ENCODE measurements around the gene TESK1. TPM values are rescaled to one million over a fixed set of nuclear protein-coding genes. Genes with fewer than 3 reads are reported as not detected.
A peak's percentile ranks its signal among the peaks of the same experiment; 100 is the strongest.

The TESK1 gene, protein sequence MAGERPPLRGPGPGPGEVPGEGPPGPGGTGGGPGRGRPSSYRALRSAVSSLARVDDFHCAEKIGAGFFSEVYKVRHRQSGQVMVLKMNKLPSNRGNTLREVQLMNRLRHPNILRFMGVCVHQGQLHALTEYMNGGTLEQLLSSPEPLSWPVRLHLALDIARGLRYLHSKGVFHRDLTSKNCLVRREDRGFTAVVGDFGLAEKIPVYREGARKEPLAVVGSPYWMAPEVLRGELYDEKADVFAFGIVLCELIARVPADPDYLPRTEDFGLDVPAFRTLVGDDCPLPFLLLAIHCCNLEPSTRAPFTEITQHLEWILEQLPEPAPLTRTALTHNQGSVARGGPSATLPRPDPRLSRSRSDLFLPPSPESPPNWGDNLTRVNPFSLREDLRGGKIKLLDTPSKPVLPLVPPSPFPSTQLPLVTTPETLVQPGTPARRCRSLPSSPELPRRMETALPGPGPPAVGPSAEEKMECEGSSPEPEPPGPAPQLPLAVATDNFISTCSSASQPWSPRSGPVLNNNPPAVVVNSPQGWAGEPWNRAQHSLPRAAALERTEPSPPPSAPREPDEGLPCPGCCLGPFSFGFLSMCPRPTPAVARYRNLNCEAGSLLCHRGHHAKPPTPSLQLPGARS
- total RNA-seq (6.8 TPM), polyA plus RNA-seq (52.9 TPM)

GRCh38 chr9:35604578-35605350, at the start of gene TESK1:
TSS of gene TESK1 (plus strand) at chr9:35605262. CDS start at chr9:35605620, 358 bp downstream.
- DNase-seq (ENCODE audit: extremely low spot score) = peak; percentile 32
- peak within 1 kb of the TSS; percentile 83 for H3K27ac ChIP-seq (ENCODE audit: low read depth)
- H3K4me3 ChIP-seq (ENCODE audit: low read depth, low read length) = peak within 1 kb of the TSS; percentile 96
- H3K4me1 ChIP-seq (ENCODE audit: insufficient read depth) = no peaks in the 10 kb centered on the region
- under 1% methylated on average over 55 of the region's 55 CpGs for WGBS
- H3K36me3 ChIP-seq (ENCODE audit: insufficient read depth) = peaks cover 6% of the 10 kb centered on the region

DNA sequence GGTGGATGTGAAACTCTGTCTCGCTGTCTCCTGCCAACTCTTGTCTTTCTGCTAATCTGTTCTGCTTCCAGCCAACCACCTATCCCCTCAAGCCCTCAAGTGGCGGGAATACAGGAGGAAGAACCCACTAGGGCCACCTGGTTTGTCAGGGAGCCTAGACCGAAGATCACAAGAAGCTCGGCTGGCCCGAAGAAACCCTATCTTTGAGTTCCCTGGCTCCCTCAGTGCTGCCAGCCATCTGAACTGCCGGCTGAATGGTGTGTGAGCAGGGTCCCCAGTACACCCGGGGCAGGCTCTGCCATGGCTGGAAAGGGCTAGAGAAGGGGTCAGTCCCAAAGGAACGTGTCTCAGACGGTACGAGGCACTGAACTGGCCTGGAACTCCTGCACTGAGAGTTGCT, 49.2 kb upstream of the TESK1 start:
- no peak for DNase-seq (ENCODE audit: extremely low spot score)
- no peak overlapping the region for H3K27ac ChIP-seq (ENCODE audit: low read depth)
- 90% methylated on average over 10 of the region's 10 CpGs for WGBS
- no peaks in the 10 kb centered on the region for H3K4me1 ChIP-seq (ENCODE audit: insufficient read depth)
- no peaks in the 10 kb centered on the region for H3K36me3 ChIP-seq (ENCODE audit: insufficient read depth)
- H3K4me3 ChIP-seq (ENCODE audit: low read depth, low read length) = no peak overlapping the region

DNA sequence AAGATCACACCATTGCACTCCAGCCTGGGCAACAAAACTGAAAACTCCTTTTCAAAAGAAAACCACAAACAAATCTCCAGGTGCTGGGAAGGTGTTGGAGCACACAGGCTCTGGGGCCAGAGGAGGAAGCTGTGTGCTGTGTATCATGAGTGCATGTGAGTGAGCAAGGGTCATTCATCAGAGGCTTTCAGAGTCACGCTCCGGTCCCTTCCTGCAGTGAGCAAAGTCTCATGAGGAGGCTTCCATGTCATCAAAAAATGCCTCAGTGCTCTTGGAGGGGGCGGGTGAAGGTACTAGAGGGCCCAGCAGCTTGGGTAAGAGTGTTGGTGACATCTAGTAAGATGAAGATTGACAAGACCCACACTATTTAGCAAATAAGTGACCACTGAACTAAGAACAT, 48.3 kb upstream of the TESK1 start:
- Histone ChIP-seq H3K36me3 (ENCODE audit: insufficient read depth) (no peaks in the 10 kb centered on the region), H3K4me3 (ENCODE audit: low read depth, low read length) (no peak overlapping the region), H3K27ac (ENCODE audit: low read depth) (no peak overlapping the region), H3K4me1 (ENCODE audit: insufficient read depth) (no peaks in the 10 kb centered on the region)
- DNase-seq (ENCODE audit: extremely low spot score) = no peak
- WGBS = 93% methylated on average over 3 of the region's 3 CpGs

DNA sequence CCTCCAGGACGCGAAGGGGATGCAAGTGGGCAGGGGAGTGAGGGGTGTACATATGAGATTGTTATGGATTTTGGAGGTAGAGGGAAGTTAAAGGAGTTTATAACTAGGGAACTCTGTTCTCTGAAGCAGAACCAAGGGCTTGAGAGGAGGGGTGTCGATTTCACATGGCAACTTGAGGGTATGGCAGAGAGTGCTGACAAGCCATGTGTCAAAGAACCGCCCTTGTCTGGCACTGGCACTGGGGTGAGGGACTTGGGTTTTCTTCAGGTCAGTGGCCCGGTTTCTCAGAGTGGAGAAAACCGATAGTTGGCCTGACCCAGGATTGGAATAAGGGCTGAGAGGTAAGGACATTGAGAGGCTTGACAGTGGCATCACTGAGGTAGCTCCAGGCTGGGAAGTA, 47.7 kb upstream of the TESK1 start:
- H3K4me1 ChIP-seq (ENCODE audit: insufficient read depth) = no peaks in the 10 kb centered on the region
- no peak overlapping the region for H3K27ac ChIP-seq (ENCODE audit: low read depth)
- DNase-seq (ENCODE audit: extremely low spot score) = no peak
- no peak overlapping the region for H3K4me3 ChIP-seq (ENCODE audit: low read depth, low read length)
- 91% methylated on average over 6 of the region's 6 CpGs for WGBS
- H3K36me3 ChIP-seq (ENCODE audit: insufficient read depth) = no peaks in the 10 kb centered on the region

DNA sequence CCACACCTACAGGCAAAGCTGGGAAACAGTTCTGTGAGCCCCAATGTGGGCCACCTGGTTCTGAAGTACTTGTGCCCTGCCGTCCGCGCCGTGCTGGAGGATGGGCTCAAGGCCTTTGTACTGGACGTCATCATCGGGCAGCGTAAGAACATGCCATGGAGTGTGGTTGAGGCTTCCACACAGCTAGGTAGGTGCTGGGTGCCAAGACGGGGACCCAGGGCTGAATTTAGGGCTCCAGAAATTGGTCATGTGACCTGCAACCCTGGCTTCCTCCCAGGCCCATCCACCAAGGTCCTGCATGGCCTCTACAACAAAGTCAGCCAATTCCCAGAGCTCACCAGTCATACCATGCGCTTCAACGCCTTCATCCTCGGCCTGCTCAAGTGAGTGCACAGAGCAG, 46.9 kb upstream of the TESK1 start:
- Histone ChIP-seq H3K4me1 (ENCODE audit: insufficient read depth) (no peaks in the 10 kb centered on the region), H3K36me3 (ENCODE audit: insufficient read depth) (no peaks in the 10 kb centered on the region), H3K27ac (ENCODE audit: low read depth) (no peak overlapping the region), H3K4me3 (ENCODE audit: low read depth, low read length) (no peak overlapping the region)
- 89% methylated on average over 11 of the region's 11 CpGs for WGBS
- no peak for DNase-seq (ENCODE audit: extremely low spot score)

- H3K4me3 ChIP-seq (ENCODE audit: low read depth, low read length) = no peak overlapping the region
- H3K27ac ChIP-seq (ENCODE audit: low read depth) = no peak overlapping the region
- WGBS = 87% methylated on average over 20 of the region's 20 CpGs
- no peaks in the 10 kb centered on the region for H3K36me3 ChIP-seq (ENCODE audit: insufficient read depth)
- H3K4me1 ChIP-seq (ENCODE audit: insufficient read depth) = no peaks in the 10 kb centered on the region
- DNase-seq (ENCODE audit: extremely low spot score) = no peak
Measured at GRCh38 chr9:35559792-35560530, 45.1 kb upstream of the TESK1 start.

GRCh38 chr9:35560625-35561337, 44.3 kb upstream of the TESK1 start:
- no peak for DNase-seq (ENCODE audit: extremely low spot score)
- H3K27ac ChIP-seq (ENCODE audit: low read depth) = no peak overlapping the region
- H3K36me3 ChIP-seq (ENCODE audit: insufficient read depth) = no peaks in the 10 kb centered on the region
- 70% methylated on average over 24 of the region's 24 CpGs for WGBS
- no peak overlapping the region for H3K4me3 ChIP-seq (ENCODE audit: low read depth, low read length)
- H3K4me1 ChIP-seq (ENCODE audit: insufficient read depth) = no peaks in the 10 kb centered on the region

DNA sequence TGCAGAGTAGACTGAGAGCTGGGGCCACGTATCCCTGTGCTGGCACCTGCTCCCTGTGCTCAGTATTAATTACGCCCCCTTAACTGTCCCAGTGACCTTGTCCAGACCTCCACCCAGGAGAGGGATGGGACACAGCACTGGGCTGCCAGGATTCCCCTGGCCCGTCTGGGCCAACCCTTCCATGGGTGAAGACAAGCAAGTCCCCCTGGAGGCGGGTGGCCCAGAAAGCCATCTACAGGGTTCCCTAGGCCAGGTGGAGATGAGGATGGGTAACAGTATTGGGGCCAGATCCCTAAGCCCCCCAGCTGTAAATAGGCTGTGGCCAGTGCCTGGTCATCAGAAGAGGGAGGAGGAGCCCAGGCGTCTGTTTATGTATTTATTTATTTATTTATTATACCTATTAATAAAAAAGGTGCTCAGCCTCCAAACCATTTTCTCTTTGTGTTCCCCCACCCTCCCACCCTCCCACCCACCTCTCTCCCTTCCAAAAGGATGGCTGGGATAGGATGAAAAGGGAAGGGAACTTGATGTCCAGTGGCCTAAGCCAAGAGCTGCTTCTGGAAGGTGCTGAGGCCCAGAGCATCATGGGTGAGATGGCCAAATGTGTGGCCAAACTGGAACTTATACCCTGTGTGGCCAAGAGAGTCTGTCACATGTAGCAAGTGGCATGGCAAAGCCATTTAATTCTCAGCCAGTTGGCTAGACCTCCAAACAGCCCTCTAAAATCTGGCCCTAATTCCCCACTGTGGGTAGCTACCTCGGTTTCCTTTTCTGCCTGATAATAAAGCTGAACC, 43.4 kb upstream of the TESK1 start:
- no peak for DNase-seq (ENCODE audit: extremely low spot score)
- WGBS = 77% methylated on average over 6 of the region's 6 CpGs
- H3K4me3 ChIP-seq (ENCODE audit: low read depth, low read length) = no peak overlapping the region
- H3K36me3 ChIP-seq (ENCODE audit: insufficient read depth) = no peaks in the 10 kb centered on the region
- H3K27ac ChIP-seq (ENCODE audit: low read depth) = no peak overlapping the region
- no peaks in the 10 kb centered on the region for H3K4me1 ChIP-seq (ENCODE audit: insufficient read depth)

- Histone ChIP-seq H3K4me3 (ENCODE audit: low read depth, low read length) (no peak overlapping the region), H3K27ac (ENCODE audit: low read depth) (no peak overlapping the region), H3K4me1 (ENCODE audit: insufficient read depth) (no peaks in the 10 kb centered on the region), H3K36me3 (ENCODE audit: insufficient read depth) (no peaks in the 10 kb centered on the region)
- WGBS = 75% methylated on average over 20 of the region's 20 CpGs
- DNase-seq (ENCODE audit: extremely low spot score) = no peak
Measured at GRCh38 chr9:35562895-35563780, 41.9 kb upstream of the TESK1 start.

GRCh38 chr9:35563791-35564197, 41.3 kb upstream of the TESK1 start:
- Histone ChIP-seq H3K36me3 (ENCODE audit: insufficient read depth) (no peaks in the 10 kb centered on the region), H3K4me1 (ENCODE audit: insufficient read depth) (no peaks in the 10 kb centered on the region), H3K27ac (ENCODE audit: low read depth) (no peak overlapping the region), H3K4me3 (ENCODE audit: low read depth, low read length) (no peak overlapping the region)
- DNase-seq (ENCODE audit: extremely low spot score) = no peak
- 45% methylated on average over 14 of the region's 14 CpGs for WGBS

DNA sequence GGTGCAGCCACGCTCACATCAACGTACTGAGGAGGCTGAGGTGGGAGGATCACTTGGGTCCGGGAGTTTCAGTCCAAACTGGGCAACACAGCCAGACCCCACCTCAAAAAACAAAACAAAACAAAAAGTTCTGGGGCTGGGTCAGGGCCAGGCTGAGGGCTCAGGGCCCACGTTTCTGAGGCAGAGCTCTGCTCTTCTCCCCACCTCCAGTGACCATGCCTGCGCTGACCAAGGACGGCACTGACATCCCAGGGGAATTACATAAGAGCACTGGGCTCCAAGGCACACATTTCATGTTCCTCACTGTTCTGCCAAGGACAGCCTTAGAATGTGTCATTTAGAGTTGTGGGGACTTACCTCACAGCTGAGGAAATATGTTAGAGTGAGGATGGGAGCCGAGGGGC, 40.4 kb upstream of the TESK1 start:
- 71% methylated on average over 7 of the region's 7 CpGs for WGBS
- no peak overlapping the region for H3K27ac ChIP-seq (ENCODE audit: low read depth)
- H3K4me3 ChIP-seq (ENCODE audit: low read depth, low read length) = no peak overlapping the region
- no peaks in the 10 kb centered on the region for H3K4me1 ChIP-seq (ENCODE audit: insufficient read depth)
- no peaks in the 10 kb centered on the region for H3K36me3 ChIP-seq (ENCODE audit: insufficient read depth)
- DNase-seq (ENCODE audit: extremely low spot score) = no peak

Measured in urinary bladder (tissue), 4 donors.